ENCODE measurements around the gene DOCK8. TPM values are rescaled to one million over a fixed set of nuclear protein-coding genes. Genes with fewer than 3 reads are reported as not detected.

Gene DOCK8
- total RNA-seq, 1 donor from 2014 or later, result 219 TPM

DNA sequence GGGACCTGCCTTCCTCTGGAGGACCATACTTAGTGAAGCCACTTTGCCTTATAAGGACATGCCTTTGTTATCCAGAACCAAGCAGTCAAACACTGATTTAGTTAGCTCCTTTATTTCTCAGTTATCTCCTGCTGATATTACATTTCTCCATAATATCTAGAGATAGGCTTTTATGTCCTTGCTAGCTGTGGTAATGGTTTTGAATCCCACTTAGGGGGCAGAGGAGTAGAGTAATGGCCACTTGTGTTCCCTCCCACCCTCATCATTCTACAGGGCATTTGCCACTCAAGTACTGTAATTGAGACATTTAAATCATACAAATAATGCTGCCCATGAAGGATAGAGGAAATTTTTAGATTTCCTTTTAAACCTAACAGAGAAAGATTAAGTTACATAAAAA lies 80.9 kb downstream of the DOCK8 start:
- Mint-ChIP-seq H3K4me1 (peaks cover 42% of the 10 kb centered on the region), H3K4me3 (no peak overlapping the region), H3K27ac (peak overlapping the region; percentile 89), H3K9me3 (no peaks in the 10 kb centered on the region), H3K27me3 (no peaks in the 10 kb centered on the region), H3K36me3 (ENCODE audit: low read depth) (peaks cover 67% of the 10 kb centered on the region)
- intact Hi-C loops (cut with micrococcal nuclease), result no loop called here
- ATAC-seq (ENCODE audit: low read depth) (no peak), DNase-seq (no peak)
- POLR2A ChIA-PET, result interaction anchor here (5.3 kb wide), 1 partner anchor 22 kb away, joined by 35 read pairs; no protein-coding TSS in a partner anchor
- TF ChIP-seq, protein P1, sequence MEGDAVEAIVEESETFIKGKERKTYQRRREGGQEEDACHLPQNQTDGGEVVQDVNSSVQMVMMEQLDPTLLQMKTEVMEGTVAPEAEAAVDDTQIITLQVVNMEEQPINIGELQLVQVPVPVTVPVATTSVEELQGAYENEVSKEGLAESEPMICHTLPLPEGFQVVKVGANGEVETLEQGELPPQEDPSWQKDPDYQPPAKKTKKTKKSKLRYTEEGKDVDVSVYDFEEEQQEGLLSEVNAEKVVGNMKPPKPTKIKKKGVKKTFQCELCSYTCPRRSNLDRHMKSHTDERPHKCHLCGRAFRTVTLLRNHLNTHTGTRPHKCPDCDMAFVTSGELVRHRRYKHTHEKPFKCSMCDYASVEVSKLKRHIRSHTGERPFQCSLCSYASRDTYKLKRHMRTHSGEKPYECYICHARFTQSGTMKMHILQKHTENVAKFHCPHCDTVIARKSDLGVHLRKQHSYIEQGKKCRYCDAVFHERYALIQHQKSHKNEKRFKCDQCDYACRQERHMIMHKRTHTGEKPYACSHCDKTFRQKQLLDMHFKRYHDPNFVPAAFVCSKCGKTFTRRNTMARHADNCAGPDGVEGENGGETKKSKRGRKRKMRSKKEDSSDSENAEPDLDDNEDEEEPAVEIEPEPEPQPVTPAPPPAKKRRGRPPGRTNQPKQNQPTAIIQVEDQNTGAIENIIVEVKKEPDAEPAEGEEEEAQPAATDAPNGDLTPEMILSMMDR (IDR thresholded peaks at IDR 0.05), result no peak
- CTCF ChIA-PET, result interaction anchor here (4.0 kb wide), 1 partner anchor 80 kb away, joined by 19 read pairs; the partner anchor contains the start of gene DOCK8

DNA sequence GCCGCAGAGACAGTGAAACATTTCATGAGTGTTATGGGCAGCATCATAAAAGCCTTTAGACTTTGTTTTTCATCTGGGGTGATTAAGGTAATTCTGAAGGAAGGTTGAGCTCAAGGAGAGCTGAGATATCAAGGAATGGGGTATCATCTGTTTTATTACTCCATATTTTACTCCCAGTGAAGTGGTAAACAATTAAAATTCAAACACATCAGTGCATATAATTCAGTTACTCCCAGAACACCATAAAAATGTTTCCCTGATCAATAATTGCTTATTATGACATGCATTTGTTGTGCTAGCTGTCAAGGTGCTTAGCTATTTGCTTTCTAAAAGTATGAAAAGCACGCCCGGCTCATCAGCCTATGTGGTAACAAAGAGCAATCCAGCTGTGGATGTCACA lies 81.7 kb downstream of the DOCK8 start:
- no peaks in the 10 kb centered on the region for H3K9me3 Mint-ChIP-seq
- TF ChIP-seq, protein P1 (IDR thresholded peaks at IDR 0.05), result no peak
- H3K36me3 Mint-ChIP-seq (ENCODE audit: low read depth), result peaks cover 68% of the 10 kb centered on the region
- peaks cover 40% of the 10 kb centered on the region for H3K4me1 Mint-ChIP-seq
- POLR2A ChIA-PET, result interaction anchor here (3.0 to 5.3 kb wide), 2 partner anchors 23 to 81 kb away, joined by 35 to 45 read pairs; partner anchors contain the start of gene DOCK8
- DNase-seq (no peak), ATAC-seq (ENCODE audit: low read depth) (no peak)
- peak overlapping the region; percentile 76 for H3K4me3 Mint-ChIP-seq
- peak overlapping the region; percentile 89 for H3K27ac Mint-ChIP-seq
- H3K27me3 Mint-ChIP-seq, result no peaks in the 10 kb centered on the region
- intact Hi-C loops (cut with micrococcal nuclease), result no loop called here
- CTCF ChIA-PET, result interaction anchor here (0.6 to 4.0 kb wide), 2 partner anchors 8 to 81 kb away, joined by 3 to 19 read pairs; partner anchors contain the start of gene DOCK8

DNA sequence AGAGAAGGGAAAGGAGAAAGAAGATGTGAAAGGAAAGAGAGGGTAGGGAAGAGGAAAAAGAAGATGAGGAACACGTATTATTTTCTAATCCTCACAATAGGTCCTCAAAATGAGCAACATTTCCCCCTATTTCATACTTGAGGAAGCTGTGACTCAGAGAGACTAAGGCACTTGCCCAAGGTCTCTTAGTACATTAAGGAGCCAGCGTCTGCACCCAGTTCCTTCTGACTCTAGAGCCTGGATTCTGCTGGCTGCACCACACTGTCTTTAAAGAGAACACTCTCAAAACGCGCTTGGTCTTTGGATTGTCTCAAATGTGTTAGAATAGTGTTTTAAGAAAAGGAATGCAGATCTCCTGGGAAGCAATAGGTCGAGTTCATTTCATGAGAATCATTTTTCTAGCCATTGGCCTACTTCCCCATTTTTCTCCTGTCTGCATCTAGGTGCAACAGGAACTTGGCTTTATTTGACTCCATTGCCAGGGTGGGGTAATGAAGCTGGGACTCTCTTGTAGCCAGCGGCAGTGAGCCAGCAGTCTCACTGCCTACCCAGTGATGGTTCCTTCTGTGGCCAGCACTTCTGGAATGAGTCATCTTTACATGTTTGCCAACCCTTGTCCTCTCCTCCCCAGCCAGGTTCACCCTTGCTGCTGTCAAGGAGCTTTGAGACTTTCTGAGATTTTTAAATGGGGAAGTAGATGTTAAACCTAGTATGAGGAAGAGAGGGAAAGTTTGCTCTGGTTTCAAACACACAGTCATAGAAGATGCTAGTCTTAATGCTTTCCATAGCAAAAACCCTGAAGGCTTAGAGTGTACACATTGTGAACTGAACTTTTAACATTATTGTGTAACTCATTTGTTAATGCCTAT lies 82.7 kb downstream of the DOCK8 start:
- Mint-ChIP-seq H3K9me3 (no peaks in the 10 kb centered on the region), H3K27ac (peak overlapping the region; percentile 89), H3K4me3 (peak overlapping the region; percentile 76), H3K36me3 (ENCODE audit: low read depth) (peaks cover 74% of the 10 kb centered on the region), H3K4me1 (peaks cover 40% of the 10 kb centered on the region), H3K27me3 (no peaks in the 10 kb centered on the region)
- peak; percentile 42 for DNase-seq
- ChIA-PET CTCF (interaction anchor here (0.8 to 1.6 kb wide), 5 partner anchors 20 to 83 kb away, joined by 4 to 7 read pairs (median 4); partner anchors contain the start of gene DOCK8), POLR2A (interaction anchor here (0.7 to 5.3 kb wide), 7 partner anchors 9 to 82 kb away, joined by 3 to 45 read pairs (median 6); partner anchors contain the start of gene DOCK8)
- TF ChIP-seq, protein P1 (IDR thresholded peaks at IDR 0.05), result no peak
- peak; percentile 96 for ATAC-seq (ENCODE audit: low read depth)
- intact Hi-C loops (cut with micrococcal nuclease), result loop anchor here (1.0 kb wide), 4 partner anchors 15 to 82 kb away; no protein-coding TSS in a partner anchor

DNA sequence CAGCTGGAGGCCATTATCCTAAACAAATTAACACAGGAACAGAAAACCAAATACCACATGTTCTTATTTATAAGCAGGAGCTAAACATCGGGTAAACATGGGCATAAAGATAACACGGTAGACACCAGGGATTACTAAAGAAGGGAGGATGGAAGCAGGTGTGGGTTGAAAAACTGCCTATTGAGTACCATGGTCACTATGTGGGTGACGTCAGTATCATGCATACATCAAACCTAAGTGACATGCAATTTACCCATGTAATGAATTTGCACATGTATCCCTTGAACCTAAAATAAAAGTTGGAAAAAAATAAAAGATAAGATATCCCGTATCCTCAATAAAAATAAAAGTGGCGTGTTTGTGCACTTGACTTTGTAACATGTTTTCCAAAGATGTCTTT lies 88.8 kb downstream of the DOCK8 start:
- CTCF ChIA-PET, result no interaction called here
- intact Hi-C loops (cut with micrococcal nuclease), result no loop called here
- TF ChIP-seq, protein P1 (IDR thresholded peaks at IDR 0.05), result no peak
- peaks cover 85% of the 10 kb centered on the region for H3K36me3 Mint-ChIP-seq (ENCODE audit: low read depth)
- ATAC-seq (ENCODE audit: low read depth), result no peak
- no peak for DNase-seq
- peaks cover 6% of the 10 kb centered on the region for H3K4me1 Mint-ChIP-seq
- POLR2A ChIA-PET, result no interaction called here
- H3K27me3 Mint-ChIP-seq, result no peaks in the 10 kb centered on the region
- H3K9me3 Mint-ChIP-seq, result no peaks in the 10 kb centered on the region
- H3K27ac Mint-ChIP-seq, result no peak overlapping the region
- H3K4me3 Mint-ChIP-seq, result no peak overlapping the region

DNA sequence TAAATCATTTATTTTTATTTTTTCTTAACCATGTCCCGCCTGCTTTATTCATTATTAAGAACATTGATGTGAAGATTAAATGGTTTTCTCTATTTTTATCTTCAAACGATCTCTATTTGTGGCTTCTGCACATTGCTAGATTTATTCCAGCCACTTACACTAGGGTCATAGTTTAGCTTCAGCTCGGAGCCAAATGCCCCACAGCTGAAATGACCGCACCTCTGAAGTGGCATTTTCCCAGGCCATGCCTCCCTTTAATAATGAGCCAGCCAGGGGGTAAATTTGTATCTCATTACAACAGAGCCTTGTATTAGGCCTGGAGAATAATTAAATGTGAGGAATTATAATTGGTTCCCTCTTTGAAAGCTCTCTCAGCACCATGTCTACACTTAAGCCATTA lies 89.4 kb downstream of the DOCK8 start:
- ChIA-PET CTCF (no interaction called here), POLR2A (no interaction called here)
- peaks cover 87% of the 10 kb centered on the region for H3K36me3 Mint-ChIP-seq (ENCODE audit: low read depth)
- H3K9me3 Mint-ChIP-seq, result no peaks in the 10 kb centered on the region
- DNase-seq (no peak), ATAC-seq (ENCODE audit: low read depth) (no peak)
- intact Hi-C loops (cut with micrococcal nuclease), result no loop called here
- H3K4me3 Mint-ChIP-seq, result no peak overlapping the region
- TF ChIP-seq, protein P1 (IDR thresholded peaks at IDR 0.05), result no peak
- H3K27me3 Mint-ChIP-seq, result no peaks in the 10 kb centered on the region
- H3K4me1 Mint-ChIP-seq, result peaks cover under 1% of the 10 kb centered on the region
- no peak overlapping the region for H3K27ac Mint-ChIP-seq

Data from activated B cell treated with CpG ODN at 0.5 μM for 24 hours (primary cell).